Breast epithelium (tissue), 3 donors: ENCODE data around the gene PRKACA.
A peak's percentile ranks its signal among the peaks of the same experiment; 100 is the strongest.

Experiments
- POLR2A ChIP-seq: fragments of 450-650 bp; IDR thresholded peaks from one replicate; pipeline ENCODE4 v1.6.1; 2016; ENCODE audit warnings: antibody characterized with exemption, mild to moderate bottlenecking, moderate library complexity
- POLR2AphosphoS5 ChIP-seq, 3 donors: sonication (generic); formaldehyde crosslinking; IDR thresholded peaks; one replicate each; pipeline ENCODE4 v1.6.1; 2017; ENCODE audit warnings: antibody characterized with exemption in 3 of 3
- TF ChIP-seq, protein P1 (sequence below), 3 donors: fragments of 450-650 bp; IDR thresholded peaks; one replicate each; pipeline ENCODE4 v1.5.1; 2016 to 2017; ENCODE audit warnings: antibody characterized with exemption in 3 of 3, mild to moderate bottlenecking in 3 of 3, moderate library complexity in 3 of 3

DNA sequence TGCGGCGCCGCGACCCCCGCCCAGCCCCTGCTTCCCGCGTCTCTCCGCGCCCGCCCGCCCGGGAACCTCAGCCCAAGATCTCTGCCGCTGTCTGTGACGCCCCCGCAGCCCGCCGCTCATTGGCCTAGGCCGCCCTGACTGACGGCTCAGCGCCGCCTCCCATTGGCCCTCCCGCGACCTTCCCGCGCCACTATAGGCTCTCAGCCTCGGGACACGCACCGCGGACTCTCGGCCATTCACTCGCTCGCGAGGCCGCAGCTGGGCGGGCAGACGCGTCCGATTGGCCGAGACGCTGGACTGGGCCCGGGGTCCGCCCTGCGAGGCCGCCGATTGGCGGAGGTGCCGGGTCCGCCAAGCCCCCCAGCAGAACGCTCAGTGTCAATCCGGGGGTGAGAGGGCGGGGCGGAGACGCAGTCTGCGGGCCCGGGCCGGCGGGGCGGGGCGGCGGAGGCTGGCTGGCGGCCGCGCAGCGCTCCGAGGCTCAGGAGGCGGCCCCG, at the start of gene PRKACA:
- TF ChIP-seq POLR2AphosphoS5 (IDR thresholded peaks at IDR 0.05) (peak; percentile 5 to 49 (median 32)), POLR2A (peak; percentile 31)
- TF ChIP-seq, protein P1, sequence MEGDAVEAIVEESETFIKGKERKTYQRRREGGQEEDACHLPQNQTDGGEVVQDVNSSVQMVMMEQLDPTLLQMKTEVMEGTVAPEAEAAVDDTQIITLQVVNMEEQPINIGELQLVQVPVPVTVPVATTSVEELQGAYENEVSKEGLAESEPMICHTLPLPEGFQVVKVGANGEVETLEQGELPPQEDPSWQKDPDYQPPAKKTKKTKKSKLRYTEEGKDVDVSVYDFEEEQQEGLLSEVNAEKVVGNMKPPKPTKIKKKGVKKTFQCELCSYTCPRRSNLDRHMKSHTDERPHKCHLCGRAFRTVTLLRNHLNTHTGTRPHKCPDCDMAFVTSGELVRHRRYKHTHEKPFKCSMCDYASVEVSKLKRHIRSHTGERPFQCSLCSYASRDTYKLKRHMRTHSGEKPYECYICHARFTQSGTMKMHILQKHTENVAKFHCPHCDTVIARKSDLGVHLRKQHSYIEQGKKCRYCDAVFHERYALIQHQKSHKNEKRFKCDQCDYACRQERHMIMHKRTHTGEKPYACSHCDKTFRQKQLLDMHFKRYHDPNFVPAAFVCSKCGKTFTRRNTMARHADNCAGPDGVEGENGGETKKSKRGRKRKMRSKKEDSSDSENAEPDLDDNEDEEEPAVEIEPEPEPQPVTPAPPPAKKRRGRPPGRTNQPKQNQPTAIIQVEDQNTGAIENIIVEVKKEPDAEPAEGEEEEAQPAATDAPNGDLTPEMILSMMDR (IDR thresholded peaks at IDR 0.05), result no peak
